Heart left ventricle (tissue), 16 donors: ENCODE results near the gene SSU72. TPM values are rescaled to one million over a fixed set of nuclear protein-coding genes. Genes with fewer than 3 reads are reported as not detected.

ENCODE experiments used
- ATAC-seq, 4 donors: fragments of 200-7000 bp; cut with Tn5 transposase; one replicate each; pipeline ENCODE4 v1.9.1; 2020 to 2022; ENCODE audit warnings: moderate library complexity in 4 of 4, mild to moderate bottlenecking in 3 of 4, moderate number of reproducible peaks in 1 of 4
- DNase-seq, 5 donors: peaks; one replicate each; pipeline ENCODE4 v3.0.0-alpha.2; 2020
- H3K27ac ChIP-seq, 12 donors: fragments of 200-600 bp; sonication (generic) in 4 of 12; one replicate each; pipeline versions ENCODE4 v1.5.0 to v1.8.0; 2016 to 2022; ENCODE audit warnings: mild to moderate bottlenecking in 2 of 12
- H3K27me3 ChIP-seq, 9 donors: fragments of 200-600 bp; sonication (generic) in 2 of 9; one replicate each; pipeline versions ENCODE4 v1.5.1 to v1.8.0; 2016 to 2022; ENCODE audit warnings: mild to moderate bottlenecking in 3 of 9
- H3K36me3 ChIP-seq, 9 donors: fragments of 200-600 bp; sonication (generic) in 2 of 9; one replicate each; pipeline versions ENCODE4 v1.5.0 to v1.8.0; 2018 to 2022; ENCODE audit warnings: mild to moderate bottlenecking in 2 of 9
- H3K4me1 ChIP-seq, 12 donors: fragments of 200-600 bp; sonication (generic) in 4 of 12; one replicate each; pipeline versions ENCODE4 v1.5.0 to v1.8.0; 2016 to 2022; ENCODE audit warnings: mild to moderate bottlenecking in 3 of 12
- H3K4me3 ChIP-seq, 12 donors: fragments of 200-600 bp; sonication (generic) in 4 of 12; one replicate each; pipeline versions ENCODE4 v1.5.0 to v1.8.0; 2017 to 2022; ENCODE audit warnings: mild to moderate bottlenecking in 9 of 12, moderate library complexity in 4 of 12
- H3K9me3 ChIP-seq, 12 donors: fragments of 200-600 bp; sonication (generic) in 4 of 12; one replicate each; pipeline versions ENCODE4 v1.5.0 to v1.8.0; 2016 to 2022; ENCODE audit warnings: mild to moderate bottlenecking in 1 of 12
- CTCF ChIP-seq, 12 donors: fragments of 200-600 bp; sonication (generic) in 4 of 12; IDR thresholded peaks; one replicate each; pipeline versions ENCODE4 v1.5.0 to v1.8.0; 2018 to 2022; ENCODE audit warnings: antibody characterized with exemption in 12 of 12, mild to moderate bottlenecking in 5 of 12
- POLR2A ChIP-seq, 2 donors: fragments of 450-650 bp; IDR thresholded peaks; one replicate each; pipeline ENCODE4 v1.6.1; 2017; ENCODE audit warnings: antibody characterized with exemption in 2 of 2, mild to moderate bottlenecking in 2 of 2, moderate library complexity in 2 of 2
- WGBS, 4 donors: extraction: QIAGEN DNeasy Blood & Tissue Kit in 2 of 4; methylation state at CpG; one replicate each; pipeline versions ENCODE4 v1.1.5 to v1.1.7; 2013 to 2018; 5-methylcytosine and 5-hydroxymethylcytosine counted together
- intact Hi-C, 10 donors: fragments of 100-400 bp; cut with DNase I; formaldehyde crosslinking; loops; one replicate each; pipeline versions ENCODE4 v1.11.1 to v1.14.2; 2022
- polyA plus RNA-seq, 2 donors: library from polyadenylated mRNA; stranded (reverse); fragments of 200-250 nt; gene quantifications; one replicate each; pipeline ENCODE4 v1.2.3, GENCODE V29; 2013
- total RNA-seq, 9 donors: library from RNA; depleted of rRNA in 2 of 9; stranded (reverse); fragments of >200 nt in 2 of 9; fragmentation: NEBNext Ultra II Directional in 3 of 9; extraction: Animal tissue kit (Norgen Biotek cat#: 25700) in 3 of 9; gene quantifications; one replicate each; pipeline versions ENCODE4 v1.1.0 to v1.2.4, GENCODE V29; 2016 to 2023
- donor health status: ischemic (EF 13 %, LVEDD 7.1; RV severe dilation, severe dysfunction).
- donor health status: healthy with polysubstance abuse.
- donor health status: DM: no; HTN: yes; CAD: no.
- donor health status: DM: no; HTN: no; CAD: no.
- donor health status: ischemic (EF 25% LVEDD 6.9; RV normal size, moderate dysfunction).
- donor health status: ischemic (EF 25% LVEDD 5.7; RV mildly dilated, moderate dysfunction).
- donor health status: healthy.
- donor health status: DM: yes; HTN: yes; CAD: no.
- donor health status: ischemic (EF 35%, LVEDD 5.7; RV mildly dilated, moderate dysfunction).
- donor health status: nonischemic (EF 11% LVEDD 7.7; RV severe dilation, severe dysfunction).
- donor health status: DM: yes; HTN: yes; CAD: no.
- donor health status: PGD.
- donor health status: ischemic (EF 29% LVEDD 5.4; RV normal size, mild dysfunction).
- donor health status: nonischemic (EF 23%, LVEDD 6.1; RV moderate dilation, normal function).

SSU72 gene
- total and polyA plus RNA-seq, 11 donors: 76.3 to 160 (median 111) TPM

GRCh38 chr1:1599030-1599934, 24.6 kb upstream of the SSU72 start:
- WGBS, 4 donors: 8 to 28% (median 10%) methylated on average over 53 to 111 of the region's 111 CpGs
- TF ChIP-seq POLR2A (IDR thresholded peaks at IDR 0.05) (no peak), CTCF (IDR thresholded peaks at IDR 0.05) (no peak)
- DNase-seq (peak in 2 of 5 donors; percentile 29 to 63), ATAC-seq (peak in 1 of 4 donors; percentile 31)
- no peaks in the 10 kb centered on the region for H3K9me3 ChIP-seq
- peak overlapping the region in 9 of 12 donors; percentile 10 to 56 (median 35) for H3K4me3 ChIP-seq
- peaks cover 0 to 31% (median 11%) of the 10 kb centered on the region in 12 donors for H3K4me1 ChIP-seq
- no peaks in the 10 kb centered on the region for H3K36me3 ChIP-seq
- intact Hi-C loops: no loop called here
- H3K27me3 ChIP-seq: peaks cover 6 to 61% (median 24%) of the 10 kb centered on the region in 9 donors
- no peak overlapping the region for H3K27ac ChIP-seq

- Histone ChIP-seq H3K4me1 (peaks cover 0 to 31% (median 11%) of the 10 kb centered on the region in 12 donors), H3K27ac (no peak overlapping the region), H3K36me3 (no peaks in the 10 kb centered on the region), H3K27me3 (peaks cover 6 to 61% (median 24%) of the 10 kb centered on the region in 9 donors), H3K4me3 (no peak overlapping the region), H3K9me3 (no peaks in the 10 kb centered on the region)
- TF ChIP-seq CTCF (IDR thresholded peaks at IDR 0.05) (no peak), POLR2A (IDR thresholded peaks at IDR 0.05) (no peak)
- no peak for ATAC-seq
- 78 to 98% (median 86%) methylated on average over 12 to 13 of the region's 13 CpGs for WGBS, 4 donors
- peak in 1 of 5 donors; percentile 20 for DNase-seq
- intact Hi-C loops: no loop called here
Observed at GRCh38 chr1:1598720-1599029, 24.0 kb upstream of the SSU72 start.

GRCh38 chr1:1598051-1598719, 23.5 kb upstream of the SSU72 start:
- peaks cover 6 to 61% (median 24%) of the 10 kb centered on the region in 9 donors for H3K27me3 ChIP-seq
- no peaks in the 10 kb centered on the region for H3K9me3 ChIP-seq
- intact Hi-C loops: no loop called here
- 84 to 88% (median 86%) methylated on average over 17 to 28 of the region's 28 CpGs for WGBS, 4 donors
- H3K4me1 ChIP-seq: peaks cover 0 to 31% (median 11%) of the 10 kb centered on the region in 12 donors
- no peak for TF ChIP-seq POLR2A (IDR thresholded peaks at IDR 0.05)
- no peak for TF ChIP-seq CTCF (IDR thresholded peaks at IDR 0.05)
- no peaks in the 10 kb centered on the region for H3K36me3 ChIP-seq
- ATAC-seq (no peak), DNase-seq (peak in 2 of 5 donors; percentile 26 to 61)
- no peak overlapping the region for H3K27ac ChIP-seq
- H3K4me3 ChIP-seq: no peak overlapping the region
